Activated naive CD4-positive, alpha-beta T cell treated with Interleukin-2 at 50 U/mL for 16 hours (primary cell): ENCODE data around the gene B3GALT6.
"Not testable (repeated sequence)": the region's sequence is repeated elsewhere in the genome, so short reads cannot be mapped to it uniquely, and the experiment has no call there.

Source experiments
- DNase-seq: peaks from one replicate; pipeline ENCODE4 v3.0.0-alpha.2; 2020

Gene B3GALT6

GRCh38 chr1:1245817-1246576 lies 14.0 kb downstream of the B3GALT6 start:
- DNase-seq = no peak

- DNase-seq = no peak
Observed at GRCh38 chr1:1246577-1247340, 14.7 kb downstream of the B3GALT6 start, which contains the start of gene C1QTNF12. Gene C1QTNF12, minus strand, starts transcription at chr1:1246722. Its CDS starts 32 bp downstream, at chr1:1246690.

- DNase-seq = no peak
Observed at GRCh38 chr1:1247341-1247913, 15.4 kb downstream of the B3GALT6 start.

- not testable (repeated sequence) for DNase-seq
Observed at GRCh38 chr1:1248009-1248913, 16.2 kb downstream of the B3GALT6 start.

GRCh38 chr1:1250786-1251284 lies 18.8 kb downstream of the B3GALT6 start:
- peak; percentile 69 for DNase-seq

GRCh38 chr1:1253314-1253713 lies 21.3 kb downstream of the B3GALT6 start:
- no peak for DNase-seq

GRCh38 chr1:1253972-1254666 lies 22.1 kb downstream of the B3GALT6 start:
- DNase-seq = no peak

- no peak for DNase-seq
Observed at GRCh38 chr1:1254667-1254998, 22.6 kb downstream of the B3GALT6 start.

- no peak for DNase-seq
Observed at GRCh38 chr1:1255078-1255477, 23.0 kb downstream of the B3GALT6 start.

GRCh38 chr1:1255611-1256010 lies 23.6 kb downstream of the B3GALT6 start:
- DNase-seq = no peak

- no peak for DNase-seq
Observed at GRCh38 chr1:1256956-1257871, 25.2 kb downstream of the B3GALT6 start.

GRCh38 chr1:1259119-1259488 lies 27.1 kb downstream of the B3GALT6 start:
- no peak for DNase-seq

- DNase-seq = no peak
Observed at GRCh38 chr1:1259540-1259939, 27.5 kb downstream of the B3GALT6 start.

GRCh38 chr1:1259951-1260600 lies 28.0 kb downstream of the B3GALT6 start:
- DNase-seq = no peak

GRCh38 chr1:1260843-1261560 lies 29.0 kb downstream of the B3GALT6 start:
- no peak for DNase-seq

- no peak for DNase-seq
Observed at GRCh38 chr1:1262071-1262470, 30.0 kb downstream of the B3GALT6 start.

- DNase-seq = no peak
Observed at GRCh38 chr1:1262758-1263157, 30.7 kb downstream of the B3GALT6 start.

GRCh38 chr1:1264026-1264425 lies 32.0 kb downstream of the B3GALT6 start:
- no peak for DNase-seq

- peak; percentile 15 for DNase-seq
Observed at GRCh38 chr1:1264868-1265272, 32.8 kb downstream of the B3GALT6 start.
